Activated naive CD4-positive, alpha-beta T cell treated with anti-CD3 and anti-CD28 coated beads, Interleukin-2, amount 50 U/mL, for 24 hours (primary cell): ENCODE data around the gene CFAP57.
"Not testable (repeated sequence)": the region's sequence is repeated elsewhere in the genome, so short reads cannot be mapped to it uniquely, and the experiment has no call there.

Experiments
- H3K27ac Mint-ChIP-seq: one replicate; pipeline ENCODE4 v1.8.0; 2021; ENCODE audit warnings: mild to moderate bottlenecking, mixed read lengths
- H3K27me3 Mint-ChIP-seq: one replicate; pipeline ENCODE4 v1.8.0; 2021; ENCODE audit warnings: mixed read lengths
- H3K36me3 Mint-ChIP-seq: one replicate; pipeline ENCODE4 v1.8.0; 2021; ENCODE audit warnings: mixed read lengths
- H3K4me1 Mint-ChIP-seq: one replicate; pipeline ENCODE4 v1.8.0; 2021; ENCODE audit warnings: mixed read lengths
- H3K4me3 Mint-ChIP-seq: one replicate; pipeline ENCODE4 v1.8.0; 2021; ENCODE audit warnings: mild to moderate bottlenecking, mixed read lengths
- H3K9me3 Mint-ChIP-seq: one replicate; pipeline ENCODE4 v1.8.0; 2021; ENCODE audit warnings: mixed read lengths

CFAP57 gene

DNA sequence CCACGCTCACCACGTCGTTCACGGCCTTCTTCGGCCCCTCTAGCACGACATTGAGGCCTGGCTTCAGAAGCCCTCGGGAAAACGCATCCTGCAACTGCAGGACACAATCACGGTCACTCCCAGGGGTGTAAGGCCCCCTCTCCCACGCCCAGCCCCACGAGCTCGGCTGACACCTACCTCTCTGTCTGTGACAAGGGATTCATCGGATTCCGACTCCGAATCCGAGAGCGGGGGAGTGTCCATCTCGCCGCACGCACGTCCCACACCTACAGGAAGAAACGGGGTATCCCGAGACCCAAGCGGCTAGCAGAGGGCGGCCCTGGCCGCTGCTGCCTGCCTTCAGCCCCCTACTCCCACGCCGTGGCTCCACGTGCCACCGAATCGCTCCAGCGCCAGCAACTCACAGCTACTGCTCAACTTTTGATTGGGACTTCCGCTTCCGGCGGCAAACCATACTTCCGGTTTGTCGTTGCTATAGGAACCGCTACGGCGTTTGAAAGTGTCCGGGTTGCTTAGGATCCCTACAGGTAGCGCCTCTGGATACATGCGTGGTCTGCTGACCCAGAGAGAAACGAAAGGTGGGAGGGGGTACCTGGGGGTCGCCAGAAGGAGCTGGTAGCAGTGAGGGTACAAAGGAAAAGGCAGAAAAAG is at the start of gene CFAP57, which contains the start of gene EBNA1BP2:
TSS of gene CFAP57 (plus strand) at position 455 of the 651 bp plus-strand sequence. CDS start 424 bp downstream, outside the sequence.
TSS of gene EBNA1BP2 (minus strand) at position 415 of the 651 bp plus-strand sequence. CDS start at position 243, 172 bp downstream.
- Mint-ChIP-seq H3K4me1 (peaks cover 43% of the 10 kb centered on the region), H3K27ac (peak within 1 kb of the TSS; percentile 96), H3K9me3 (no peaks in the 10 kb centered on the region), H3K36me3 (peaks cover 31% of the 10 kb centered on the region), H3K27me3 (peaks cover 7% of the 10 kb centered on the region), H3K4me3 (peak within 1 kb of the TSS; percentile 93)

DNA sequence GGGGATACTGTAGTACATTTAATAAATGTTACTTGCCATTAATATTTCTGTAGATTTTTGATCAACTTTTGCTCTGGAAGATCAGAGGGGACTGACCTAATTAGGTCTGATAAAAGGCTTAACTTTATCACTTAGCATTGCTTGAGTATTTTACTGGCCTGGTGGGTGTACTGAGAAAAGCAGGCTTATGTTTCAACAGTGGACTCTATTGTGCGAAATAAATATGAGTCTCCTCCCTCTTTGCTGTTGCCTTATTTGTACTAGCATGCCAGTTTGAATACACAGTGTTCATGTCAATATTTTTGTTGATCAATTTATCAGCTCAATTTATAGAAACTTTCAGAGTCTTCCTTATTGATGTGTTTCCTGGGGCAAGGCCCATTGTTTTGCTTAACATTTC is 49.1 kb upstream of the CFAP57 start:
- Mint-ChIP-seq H3K4me1 (no peaks in the 10 kb centered on the region), H3K9me3 (no peaks in the 10 kb centered on the region), H3K4me3 (no peak overlapping the region), H3K27me3 (peaks cover 15% of the 10 kb centered on the region), H3K27ac (no peak overlapping the region), H3K36me3 (no peaks in the 10 kb centered on the region)

DNA sequence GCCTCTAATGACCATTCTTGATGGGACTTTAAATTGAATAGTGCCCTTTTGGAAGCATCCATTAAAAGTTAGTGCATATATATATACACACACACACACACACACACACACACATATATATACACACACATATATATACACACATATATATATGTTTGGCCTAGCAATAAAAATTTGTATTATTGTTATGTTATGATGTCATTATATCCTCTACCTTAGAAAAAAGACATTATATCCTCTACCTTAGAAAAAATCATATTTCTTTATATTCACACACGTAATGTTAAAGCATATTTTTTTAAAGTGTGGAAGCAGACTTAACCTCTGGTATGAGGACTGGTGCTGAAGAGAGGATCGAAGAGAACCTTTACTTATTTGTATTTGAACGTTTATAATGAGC is 43.3 kb upstream of the CFAP57 start:
- H3K4me3 Mint-ChIP-seq = no peak overlapping the region
- H3K27me3 Mint-ChIP-seq = peaks cover 15% of the 10 kb centered on the region
- no peaks in the 10 kb centered on the region for H3K36me3 Mint-ChIP-seq

DNA sequence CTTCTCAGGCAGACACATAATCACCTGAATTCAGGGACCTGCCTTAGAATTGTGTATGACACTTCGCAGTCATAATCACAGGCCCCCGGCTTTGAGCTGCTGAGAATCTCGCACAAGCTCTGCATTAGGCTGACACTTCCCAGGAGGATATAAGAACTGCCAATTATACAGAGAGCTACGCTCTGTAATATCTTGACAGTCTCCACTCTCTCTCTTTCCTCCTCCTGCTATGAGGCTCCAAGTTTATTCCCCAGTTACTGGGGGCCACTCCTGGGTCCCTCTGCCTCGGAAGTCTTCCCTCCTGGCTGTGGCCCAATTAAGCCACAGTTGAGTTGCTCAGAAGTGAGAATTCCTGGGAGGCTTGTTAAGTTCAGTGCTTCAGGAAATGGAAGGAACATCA is 42.7 kb upstream of the CFAP57 start:
- H3K4me3 Mint-ChIP-seq = no peak overlapping the region
- peaks cover 15% of the 10 kb centered on the region for H3K27me3 Mint-ChIP-seq
- H3K9me3 Mint-ChIP-seq = no peaks in the 10 kb centered on the region
- no peaks in the 10 kb centered on the region for H3K36me3 Mint-ChIP-seq
- no peaks in the 10 kb centered on the region for H3K4me1 Mint-ChIP-seq
- H3K27ac Mint-ChIP-seq = no peak overlapping the region

More for the DNA sequence above, 43.3 kb upstream of the CFAP57 start:
- Mint-ChIP-seq H3K9me3 (no peaks in the 10 kb centered on the region), H3K4me1 (no peaks in the 10 kb centered on the region), H3K27ac (no peak overlapping the region)

DNA sequence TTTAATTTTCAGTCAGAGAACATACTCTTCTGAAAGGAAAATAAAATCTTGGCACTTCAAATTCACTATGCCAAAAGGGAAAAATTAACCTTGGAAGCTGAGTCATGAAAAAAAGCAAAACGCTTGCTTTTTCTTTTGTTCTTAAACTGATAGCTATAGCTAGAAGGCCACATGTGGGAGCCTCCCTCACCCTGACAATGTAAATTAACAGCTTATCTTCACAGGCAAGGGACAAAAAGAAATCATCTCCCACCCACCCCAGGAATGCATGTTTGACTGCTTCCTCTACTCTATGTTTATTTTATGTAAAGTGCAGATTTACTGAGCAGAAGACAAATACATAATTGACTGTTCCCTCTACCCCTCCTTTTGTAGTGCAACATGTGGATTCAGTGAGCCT is 38.1 kb upstream of the CFAP57 start:
- H3K4me3 Mint-ChIP-seq = no peak overlapping the region

DNA sequence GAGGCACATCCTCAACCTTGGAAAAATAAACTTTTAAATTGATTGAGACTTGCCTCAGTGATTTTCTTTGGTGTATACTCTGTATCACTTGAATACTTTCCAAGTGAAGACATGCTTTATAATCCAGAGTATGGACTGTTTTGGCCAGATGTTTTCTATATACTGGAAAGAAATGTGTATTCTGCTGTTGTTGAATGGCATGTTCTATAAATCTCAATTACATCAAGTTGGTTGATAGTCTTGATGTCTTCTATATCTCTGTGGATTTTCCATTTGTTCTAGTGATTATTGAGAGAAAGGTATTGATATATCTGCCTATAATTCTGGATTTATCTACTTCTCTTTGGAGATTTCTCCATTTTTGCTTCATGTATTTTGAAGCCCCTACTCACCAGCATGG is 37.5 kb upstream of the CFAP57 start:
- no peaks in the 10 kb centered on the region for H3K36me3 Mint-ChIP-seq
- no peak overlapping the region for H3K4me3 Mint-ChIP-seq
- H3K27ac Mint-ChIP-seq = no peak overlapping the region
- peaks cover 3% of the 10 kb centered on the region for H3K9me3 Mint-ChIP-seq
- H3K4me1 Mint-ChIP-seq = no peaks in the 10 kb centered on the region
- peaks cover 11% of the 10 kb centered on the region for H3K27me3 Mint-ChIP-seq

More for the DNA sequence above, 38.1 kb upstream of the CFAP57 start:
- no peaks in the 10 kb centered on the region for H3K4me1 Mint-ChIP-seq
- H3K9me3 Mint-ChIP-seq = no peaks in the 10 kb centered on the region
- no peak overlapping the region for H3K27ac Mint-ChIP-seq
- no peaks in the 10 kb centered on the region for H3K36me3 Mint-ChIP-seq
- H3K27me3 Mint-ChIP-seq = peaks cover 11% of the 10 kb centered on the region

DNA sequence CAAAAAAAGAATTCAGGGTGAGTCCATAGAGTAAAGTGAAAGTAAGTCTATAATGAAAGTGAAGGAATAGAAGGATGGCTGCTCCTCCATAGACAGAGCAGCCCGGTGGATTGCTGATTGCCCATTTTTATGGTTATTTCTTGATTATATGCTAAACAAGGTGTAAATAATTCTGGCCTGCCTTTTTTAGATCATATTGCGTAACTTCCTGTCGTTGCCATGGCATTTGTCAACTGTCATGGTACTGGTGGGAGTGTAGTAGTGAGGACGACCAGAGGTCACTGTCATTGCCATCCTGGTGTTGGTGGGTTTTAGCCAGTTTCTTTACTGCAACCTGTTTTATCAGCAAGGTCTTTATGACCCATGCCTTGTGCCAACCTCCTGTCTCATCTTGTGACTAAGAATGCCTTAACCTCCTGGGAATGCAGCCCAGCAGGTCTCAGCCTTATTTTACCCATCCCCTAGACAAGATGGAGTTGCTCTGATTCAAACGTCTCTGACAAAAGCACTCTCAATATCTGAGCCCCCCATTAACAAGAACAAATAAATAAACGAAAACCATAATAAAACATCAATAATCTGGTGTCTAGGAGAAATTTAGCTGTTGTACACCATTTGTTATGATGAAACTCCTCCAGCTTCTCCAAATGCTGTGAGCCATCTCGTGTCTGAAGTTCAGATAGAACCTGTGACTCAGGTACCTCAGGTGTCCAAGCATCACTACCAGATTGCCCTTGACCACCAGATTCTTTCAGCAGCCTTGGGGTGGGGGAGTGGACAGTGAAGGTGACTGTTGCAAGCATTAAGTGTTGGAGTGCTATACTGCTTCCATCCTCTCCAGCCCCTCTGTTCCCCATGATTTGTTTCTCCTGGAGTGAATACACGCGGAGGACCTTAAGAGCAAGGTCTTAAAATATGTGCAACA is 36.0 kb upstream of the CFAP57 start:
- no peaks in the 10 kb centered on the region for H3K36me3 Mint-ChIP-seq
- peaks cover 5% of the 10 kb centered on the region for H3K9me3 Mint-ChIP-seq
- no peaks in the 10 kb centered on the region for H3K4me1 Mint-ChIP-seq
- H3K27me3 Mint-ChIP-seq = peaks cover 8% of the 10 kb centered on the region
- H3K27ac Mint-ChIP-seq = no peak overlapping the region
- no peak overlapping the region for H3K4me3 Mint-ChIP-seq

DNA sequence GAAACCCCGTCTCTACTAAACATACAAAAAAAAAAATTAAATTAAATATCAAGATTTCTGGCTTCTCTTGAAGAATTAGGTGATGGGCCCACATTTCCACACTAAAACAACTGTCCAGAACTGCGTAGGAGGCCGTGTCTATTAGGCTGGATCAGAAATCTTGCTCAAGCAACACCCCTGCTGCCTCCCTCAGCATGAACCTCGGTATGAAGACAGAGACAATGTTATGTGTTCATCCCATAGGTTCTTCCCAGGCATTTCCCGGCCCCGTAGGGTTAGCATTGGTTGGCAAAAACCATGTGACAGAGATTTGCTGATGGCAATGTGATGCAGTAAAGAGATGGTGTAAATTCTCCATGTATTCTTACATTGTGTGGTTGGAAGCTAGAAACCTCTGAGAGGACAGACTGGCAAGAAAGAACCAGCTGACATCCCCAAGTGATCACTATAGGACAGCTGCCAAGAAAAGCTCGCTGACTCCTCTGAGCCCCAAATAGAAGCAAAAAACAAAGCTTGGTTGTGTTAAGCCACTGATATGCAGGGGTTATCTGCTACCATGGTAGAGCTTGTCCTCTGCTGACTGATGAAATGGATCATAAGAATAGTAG is 34.6 kb upstream of the CFAP57 start:
- Mint-ChIP-seq H3K27me3 (peaks cover 7% of the 10 kb centered on the region), H3K4me1 (no peaks in the 10 kb centered on the region), H3K9me3 (peaks cover 5% of the 10 kb centered on the region), H3K36me3 (no peaks in the 10 kb centered on the region), H3K4me3 (no peak overlapping the region), H3K27ac (no peak overlapping the region)

DNA sequence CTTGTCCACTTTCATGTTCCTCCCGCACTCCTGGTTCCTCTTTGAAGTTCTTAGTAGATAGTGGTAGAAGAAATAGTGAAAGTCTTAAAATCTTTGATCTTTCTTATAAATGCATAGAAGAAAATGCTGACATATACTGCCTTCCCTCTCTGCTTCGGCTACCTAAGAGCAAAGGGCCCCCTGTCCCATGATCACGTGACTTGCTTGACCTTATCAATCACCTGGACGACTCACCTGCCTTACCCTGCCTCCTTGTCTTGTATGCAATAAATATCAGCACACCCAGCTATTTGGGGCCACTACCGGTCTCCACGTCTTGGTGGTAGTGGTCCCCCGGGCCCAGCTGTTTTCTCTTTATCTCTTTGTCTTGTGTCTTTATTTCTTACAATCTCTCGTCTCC is 32.8 kb upstream of the CFAP57 start:
- H3K27me3 Mint-ChIP-seq = peaks cover 17% of the 10 kb centered on the region
- not testable (repeated sequence) for H3K9me3 Mint-ChIP-seq, H3K4me3 Mint-ChIP-seq, H3K36me3 Mint-ChIP-seq, H3K4me1 Mint-ChIP-seq, H3K27ac Mint-ChIP-seq

DNA sequence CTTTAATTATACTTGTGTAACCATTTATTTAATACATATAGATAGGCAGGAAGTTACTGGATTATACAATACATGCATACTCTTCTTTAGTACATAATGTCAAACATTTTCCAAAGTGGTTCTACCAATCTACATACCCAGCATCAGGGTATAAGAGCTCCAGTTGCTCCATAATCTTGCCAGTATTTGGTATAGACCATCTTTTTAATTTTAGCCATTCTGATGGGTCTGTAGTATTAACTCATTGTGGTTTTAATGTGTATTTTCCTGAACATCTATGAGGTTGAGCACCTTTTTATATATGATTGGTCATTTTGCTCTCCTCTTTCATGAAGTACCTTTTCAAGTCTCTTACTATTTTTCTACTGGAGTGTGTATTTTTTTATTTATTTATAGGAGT is 32.1 kb upstream of the CFAP57 start:
- H3K4me3 Mint-ChIP-seq = no peak overlapping the region
- no peaks in the 10 kb centered on the region for H3K4me1 Mint-ChIP-seq
- H3K36me3 Mint-ChIP-seq = no peaks in the 10 kb centered on the region
- no peak overlapping the region for H3K27ac Mint-ChIP-seq
- peaks cover 22% of the 10 kb centered on the region for H3K27me3 Mint-ChIP-seq
- H3K9me3 Mint-ChIP-seq = peaks cover 5% of the 10 kb centered on the region

DNA sequence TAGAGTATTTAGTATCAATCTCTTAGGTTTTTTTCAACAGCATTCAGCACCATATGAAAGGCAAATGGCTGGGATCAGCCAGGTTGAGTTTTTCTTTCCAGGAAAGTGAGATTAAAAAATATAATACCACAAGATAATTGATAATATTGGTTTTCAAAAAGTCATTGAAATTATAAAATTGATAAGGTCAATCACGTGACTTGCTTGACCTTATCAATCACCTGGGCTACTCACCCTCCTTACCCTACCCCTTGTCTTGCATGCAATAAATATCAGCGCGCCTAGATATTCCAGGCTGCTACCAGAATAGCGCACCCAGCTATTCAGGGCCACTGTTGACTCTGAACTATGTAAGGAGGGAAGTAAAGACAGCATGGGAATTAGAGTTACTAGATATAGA is 31.5 kb upstream of the CFAP57 start:
- Mint-ChIP-seq H3K27me3 (peaks cover 27% of the 10 kb centered on the region), H3K4me3 (no peak overlapping the region), H3K4me1 (no peaks in the 10 kb centered on the region), H3K9me3 (peaks cover 5% of the 10 kb centered on the region), H3K27ac (no peak overlapping the region), H3K36me3 (no peaks in the 10 kb centered on the region)

DNA sequence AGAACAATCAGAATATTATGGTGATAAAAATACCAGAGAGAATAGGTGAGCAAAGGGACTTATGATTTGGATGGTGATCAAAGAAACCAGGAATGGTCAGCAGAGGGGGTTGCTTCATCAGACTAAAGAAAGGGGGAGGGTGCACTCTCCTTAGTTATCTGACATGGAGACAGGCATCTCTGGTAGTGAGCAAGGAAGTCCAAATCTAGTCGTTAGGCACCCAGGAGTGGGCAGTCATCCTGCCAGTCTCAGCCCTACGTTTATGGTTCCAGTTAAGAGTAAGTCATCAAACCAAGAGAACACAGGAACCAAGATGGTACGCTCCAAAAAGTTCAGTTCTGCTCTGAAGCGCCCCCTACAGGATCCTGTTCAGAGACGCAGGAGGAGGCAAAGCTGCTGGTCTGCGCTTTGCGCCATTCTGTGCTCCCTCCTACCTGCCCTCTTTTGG is 28.7 kb upstream of the CFAP57 start:
- no peak overlapping the region for H3K27ac Mint-ChIP-seq
- H3K4me3 Mint-ChIP-seq = no peak overlapping the region
- peaks cover 5% of the 10 kb centered on the region for H3K9me3 Mint-ChIP-seq
- no peaks in the 10 kb centered on the region for H3K36me3 Mint-ChIP-seq
- H3K27me3 Mint-ChIP-seq = peaks cover 38% of the 10 kb centered on the region
- H3K4me1 Mint-ChIP-seq = peaks cover under 1% of the 10 kb centered on the region

DNA sequence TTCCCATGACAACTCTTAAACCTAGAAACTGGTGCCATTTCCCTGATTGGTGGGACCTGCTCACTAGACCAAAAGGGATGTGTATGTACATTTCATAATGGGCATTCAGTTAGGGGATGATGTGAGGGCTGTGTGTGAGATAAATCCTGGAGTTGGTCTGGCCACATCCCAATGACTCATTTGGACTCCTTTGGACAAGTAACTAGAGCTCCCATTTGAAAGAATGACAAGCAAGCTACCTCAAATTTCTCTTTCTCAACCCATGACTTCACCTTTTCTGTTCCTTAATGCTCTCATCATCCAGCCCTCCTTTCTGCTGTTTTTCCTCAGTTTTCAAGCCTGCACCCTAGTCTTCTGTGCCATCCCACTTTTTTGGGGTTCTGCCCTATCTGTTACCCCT is 27.9 kb upstream of the CFAP57 start:
- peaks cover 5% of the 10 kb centered on the region for H3K4me1 Mint-ChIP-seq
- peaks cover 5% of the 10 kb centered on the region for H3K9me3 Mint-ChIP-seq
- peaks cover 46% of the 10 kb centered on the region for H3K27me3 Mint-ChIP-seq
- H3K36me3 Mint-ChIP-seq = no peaks in the 10 kb centered on the region
- no peak overlapping the region for H3K4me3 Mint-ChIP-seq
- no peak overlapping the region for H3K27ac Mint-ChIP-seq

DNA sequence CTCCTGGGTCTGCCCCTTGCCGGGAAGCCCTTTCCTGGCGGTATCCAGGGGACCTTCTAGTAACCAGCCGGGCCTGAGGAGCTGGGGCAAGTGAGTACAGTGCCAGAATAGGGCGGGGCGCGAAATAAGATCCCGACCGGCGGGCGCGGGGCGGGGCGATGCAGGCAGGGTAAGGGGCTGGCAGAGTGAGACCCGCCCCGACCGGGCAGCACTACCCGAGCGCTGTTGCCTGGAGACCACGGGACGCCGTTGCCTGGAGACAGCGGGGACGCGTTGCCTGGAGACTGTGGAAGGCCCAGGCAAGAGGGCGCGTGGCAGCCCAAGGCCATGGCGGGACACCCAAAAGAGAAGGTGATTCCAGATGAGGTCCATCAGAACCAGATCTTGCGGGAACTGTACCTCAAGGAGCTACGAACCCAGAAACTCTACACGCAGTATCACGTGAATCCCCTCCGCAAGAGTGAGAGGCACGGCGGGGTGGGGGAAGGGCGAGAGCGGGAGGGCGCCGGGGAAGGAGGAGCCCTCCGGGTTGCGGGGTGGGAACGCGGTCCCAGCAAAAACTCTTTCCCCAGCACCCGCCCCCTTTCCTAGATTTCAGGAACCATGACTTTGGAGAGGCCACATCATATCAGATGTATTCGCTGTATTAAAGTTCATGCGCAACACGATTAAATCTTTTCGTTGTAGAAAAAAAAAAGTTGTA is 24.4 kb upstream of the CFAP57 start:
- peaks cover 5% of the 10 kb centered on the region for H3K4me1 Mint-ChIP-seq

DNA sequence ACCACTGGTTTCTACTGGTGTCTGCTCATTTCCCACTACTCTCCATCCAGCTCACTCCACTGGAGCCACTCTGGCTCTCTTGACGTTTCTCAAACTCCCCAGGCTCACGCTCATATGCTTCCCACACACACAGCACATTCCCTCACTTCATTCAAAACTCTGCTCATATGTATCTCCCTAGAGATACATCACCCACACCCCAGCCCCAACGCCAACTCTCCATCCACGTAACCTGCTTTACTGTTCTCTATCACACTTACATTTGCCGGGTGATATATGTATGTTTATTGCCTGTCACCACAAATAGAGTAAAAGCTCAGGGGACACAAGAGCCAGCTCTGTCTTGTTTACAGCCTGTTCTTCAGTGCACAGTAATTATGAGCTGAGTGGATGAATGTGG is 22.2 kb upstream of the CFAP57 start:
- Mint-ChIP-seq H3K4me3 (no peak overlapping the region), H3K27ac (no peak overlapping the region), H3K4me1 (peaks cover 5% of the 10 kb centered on the region), H3K27me3 (peaks cover 36% of the 10 kb centered on the region), H3K36me3 (no peaks in the 10 kb centered on the region), H3K9me3 (no peaks in the 10 kb centered on the region)

More for the DNA sequence above, 24.4 kb upstream of the CFAP57 start:
- Mint-ChIP-seq H3K4me3 (no peak overlapping the region), H3K27ac (no peak overlapping the region), H3K36me3 (no peaks in the 10 kb centered on the region), H3K27me3 (peaks cover 54% of the 10 kb centered on the region), H3K9me3 (no peaks in the 10 kb centered on the region)
